NCI-H524 treated with DMSO at 0.1 percent for 48 hours (cell line): ENCODE measurements around the gene NIF3L1.

Source experiments
- DNase-seq: peaks from one replicate; lab custom pipeline; 2025; lab: John Stamatoyannopoulos, UW

NIF3L1 gene, protein sequence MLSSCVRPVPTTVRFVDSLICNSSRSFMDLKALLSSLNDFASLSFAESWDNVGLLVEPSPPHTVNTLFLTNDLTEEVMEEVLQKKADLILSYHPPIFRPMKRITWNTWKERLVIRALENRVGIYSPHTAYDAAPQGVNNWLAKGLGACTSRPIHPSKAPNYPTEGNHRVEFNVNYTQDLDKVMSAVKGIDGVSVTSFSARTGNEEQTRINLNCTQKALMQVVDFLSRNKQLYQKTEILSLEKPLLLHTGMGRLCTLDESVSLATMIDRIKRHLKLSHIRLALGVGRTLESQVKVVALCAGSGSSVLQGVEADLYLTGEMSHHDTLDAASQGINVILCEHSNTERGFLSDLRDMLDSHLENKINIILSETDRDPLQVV

DNA sequence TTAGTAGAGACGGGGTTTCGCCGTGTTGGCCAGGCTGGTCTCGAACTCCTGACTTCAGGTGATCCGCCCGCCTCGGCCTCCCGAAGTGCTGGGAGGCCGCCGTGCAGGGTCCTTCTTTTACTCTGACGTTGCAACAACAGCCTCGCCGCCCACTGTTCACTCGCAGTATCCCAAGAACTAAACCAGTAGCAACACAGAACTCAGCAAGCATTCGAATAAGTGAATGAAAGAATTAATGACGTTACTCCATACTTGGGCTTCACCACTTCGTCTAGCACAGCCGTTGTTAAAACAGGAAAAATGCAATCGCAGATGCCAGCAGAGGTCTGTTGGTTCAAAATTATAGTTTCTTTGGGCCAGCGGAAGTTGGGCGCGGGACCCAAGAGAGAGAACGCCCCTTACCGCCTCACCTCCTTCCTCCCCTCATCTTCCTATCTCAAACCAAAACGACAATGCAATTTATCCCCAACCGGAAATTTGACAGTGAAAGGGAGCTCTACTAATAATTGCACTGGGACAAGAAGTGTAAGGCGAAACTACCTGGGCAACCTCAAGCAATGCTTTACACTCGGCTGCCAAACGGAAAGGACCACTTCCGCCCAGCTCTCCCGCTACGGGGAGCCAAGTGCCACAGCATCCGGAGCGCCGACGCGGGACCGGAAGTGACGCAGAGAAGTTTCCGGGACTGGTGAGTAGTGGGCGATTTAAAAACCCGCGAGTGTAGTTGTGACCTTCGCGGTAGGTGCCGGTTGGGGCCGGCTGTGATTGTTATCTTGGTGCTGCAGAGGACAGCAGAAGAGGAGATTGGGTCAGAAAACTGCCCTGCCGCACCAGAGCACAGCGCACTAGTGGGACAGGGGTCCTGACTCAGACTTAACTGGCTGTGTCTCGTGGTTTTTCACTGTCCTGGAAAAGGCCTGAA, at the start of gene NIF3L1, which contains the start of gene PPIL3:
Gene NIF3L1 (plus strand): TSS at position 668 of the 922 bp plus-strand sequence. CDS start 2,573 bp downstream, outside the sequence.
Gene PPIL3 (minus strand): TSS at position 374 of the 922 bp plus-strand sequence. CDS start 1,462 bp downstream, outside the sequence.
- peak; percentile 90 for DNase-seq

DNA sequence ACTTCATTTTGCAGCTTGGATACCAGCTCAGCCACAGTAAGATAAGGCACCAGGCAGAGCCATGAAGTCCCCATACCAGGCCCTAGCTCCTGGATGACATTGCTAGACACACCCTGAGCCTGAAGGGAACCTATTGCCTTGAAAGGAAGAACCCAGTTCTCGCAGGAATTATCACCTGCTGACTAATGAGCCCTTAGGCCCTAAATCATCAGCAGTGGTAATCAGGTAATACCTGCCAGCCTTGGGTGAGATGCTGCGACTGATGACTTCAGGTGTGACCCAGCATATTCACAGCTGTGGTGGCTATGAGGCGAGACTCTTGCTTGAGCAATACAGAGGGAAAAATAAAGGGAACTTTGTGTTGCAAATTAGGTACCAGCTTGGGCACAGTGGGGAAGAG, 49.7 kb upstream of the NIF3L1 start:
- no peak for DNase-seq

DNA sequence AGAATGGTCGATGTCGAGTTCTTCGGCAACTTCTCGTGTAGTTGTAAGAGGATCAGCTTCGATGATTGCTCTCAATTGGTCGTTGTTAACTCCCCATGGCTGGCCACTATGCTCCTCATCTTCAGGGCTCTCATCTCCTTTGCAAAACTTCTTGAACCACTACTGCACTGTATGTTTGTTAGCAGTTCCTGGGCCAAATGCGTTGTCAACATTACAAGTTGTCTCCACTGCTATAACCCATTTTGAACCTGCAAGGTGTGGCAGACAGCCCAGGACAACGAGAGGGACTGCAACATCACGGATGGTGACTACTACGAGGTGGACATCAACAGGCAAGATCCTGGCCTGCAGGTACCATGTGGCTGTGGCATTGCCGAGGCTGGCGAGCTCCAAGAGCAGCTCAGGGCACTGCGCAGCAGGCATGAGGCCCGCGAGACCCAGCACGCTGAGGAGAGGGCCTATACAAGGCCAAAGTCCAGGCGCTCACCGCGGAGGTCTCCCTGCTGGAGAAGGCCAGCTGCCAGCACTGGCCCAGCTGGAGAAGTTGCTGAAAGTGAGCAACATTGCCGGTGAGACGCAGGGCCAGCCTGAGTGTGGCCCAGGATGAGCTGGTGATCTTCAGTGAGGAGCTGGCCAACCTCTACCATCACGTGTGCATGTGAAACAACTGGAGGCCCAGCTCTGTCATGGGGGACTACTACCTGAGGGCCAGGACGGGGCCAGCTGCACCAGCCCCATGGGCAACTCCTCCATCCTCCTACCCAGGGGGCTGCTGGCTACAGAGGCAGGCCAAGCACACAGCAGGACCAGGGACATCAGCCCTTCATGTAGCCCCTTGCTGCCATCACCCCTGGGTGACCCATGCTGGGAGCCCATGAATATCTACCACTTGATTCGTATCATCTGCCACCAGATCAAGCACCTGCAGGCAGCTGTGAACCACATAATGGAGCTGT, 44.9 kb upstream of the NIF3L1 start:
- no peak for DNase-seq

DNA sequence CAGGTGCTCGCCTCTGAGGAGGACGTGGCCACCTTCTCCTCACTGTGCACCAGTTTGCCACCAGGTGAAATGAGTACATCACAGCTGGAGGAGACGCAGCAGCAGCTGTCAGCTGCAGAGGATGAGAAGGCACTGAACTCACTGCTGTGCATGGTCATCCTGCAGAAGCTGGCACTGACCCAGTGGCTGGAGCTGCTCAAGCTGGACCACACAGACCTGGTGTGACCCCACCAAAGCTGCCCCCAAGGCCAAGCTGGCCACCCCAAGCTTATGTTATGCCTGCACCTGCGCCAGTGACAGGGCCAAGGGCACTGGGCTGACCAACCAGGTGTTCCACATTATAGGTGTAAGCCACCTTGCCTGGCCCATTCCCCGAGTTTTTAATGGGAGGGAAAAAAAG, 44.0 kb upstream of the NIF3L1 start:
- DNase-seq: no peak

DNA sequence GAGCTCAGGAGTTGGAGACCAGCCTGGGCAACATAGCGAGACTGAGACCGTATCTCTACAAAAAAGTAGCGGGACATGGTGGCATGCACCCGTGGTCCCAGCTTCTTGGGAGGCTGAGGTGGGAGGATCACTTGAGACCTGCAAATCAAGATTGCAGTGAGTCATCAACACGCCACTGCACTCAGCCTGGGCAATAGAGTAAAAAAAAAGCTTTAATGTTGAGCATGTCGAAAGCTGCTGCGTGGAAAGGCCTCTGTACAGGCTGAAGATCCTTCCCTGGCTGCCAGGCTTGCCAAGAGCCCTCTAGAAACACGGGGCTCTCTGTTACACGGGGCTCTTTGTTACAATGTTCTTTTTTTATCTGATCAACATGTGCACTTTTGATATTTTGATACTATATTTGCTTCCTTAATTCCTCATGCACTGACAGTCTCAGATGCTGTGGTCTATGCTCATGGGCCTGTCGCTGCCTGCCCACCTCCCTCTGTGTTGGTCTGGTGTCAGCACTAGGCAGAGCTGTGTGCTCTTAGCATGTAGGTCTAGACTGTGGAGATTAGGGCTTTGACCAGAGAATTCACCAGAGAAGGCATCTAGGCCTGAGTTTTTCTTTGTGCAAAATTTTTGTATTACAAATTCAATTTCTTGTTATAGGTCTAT, 43.4 kb upstream of the NIF3L1 start:
- no peak for DNase-seq

DNA sequence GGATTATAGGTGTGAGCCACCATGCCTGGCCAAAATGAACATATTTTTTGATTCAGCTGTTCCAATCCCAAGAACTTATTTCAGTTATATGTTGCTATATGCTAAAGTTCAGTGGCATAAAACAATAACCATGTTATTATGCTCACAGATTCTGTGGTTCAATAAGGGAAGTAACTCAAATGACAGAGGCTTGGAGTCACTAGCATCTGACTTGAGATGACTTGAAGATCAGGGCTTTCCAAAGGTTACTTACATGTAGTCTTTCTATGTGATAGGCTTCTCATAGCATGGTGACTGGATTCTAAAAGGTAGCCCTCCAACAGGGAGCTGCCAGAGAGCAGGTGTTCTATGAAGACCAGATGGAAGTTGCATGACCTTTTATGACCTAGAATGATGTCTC, 41.9 kb upstream of the NIF3L1 start:
- DNase-seq: no peak

DNA sequence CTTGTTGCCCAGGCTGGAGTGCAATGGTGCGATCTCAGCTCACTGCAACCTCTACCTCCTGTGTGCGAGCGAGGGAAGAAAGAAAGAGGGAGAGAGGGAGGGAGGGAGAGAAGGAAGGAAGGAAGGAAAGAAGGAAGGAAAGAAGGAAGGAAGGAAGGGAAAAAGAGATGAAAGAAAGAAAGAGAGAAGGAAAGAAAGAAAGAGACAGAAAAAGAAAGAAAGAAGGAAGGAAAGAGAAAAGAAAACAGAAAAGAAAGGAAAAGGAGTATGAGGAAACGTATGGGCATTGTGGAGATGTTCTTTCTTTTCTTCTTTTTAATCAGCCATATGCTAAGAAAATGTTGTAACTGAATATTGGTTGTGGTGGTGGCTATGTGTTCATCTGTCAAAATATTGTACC, 41.2 kb upstream of the NIF3L1 start:
- no peak for DNase-seq

DNA sequence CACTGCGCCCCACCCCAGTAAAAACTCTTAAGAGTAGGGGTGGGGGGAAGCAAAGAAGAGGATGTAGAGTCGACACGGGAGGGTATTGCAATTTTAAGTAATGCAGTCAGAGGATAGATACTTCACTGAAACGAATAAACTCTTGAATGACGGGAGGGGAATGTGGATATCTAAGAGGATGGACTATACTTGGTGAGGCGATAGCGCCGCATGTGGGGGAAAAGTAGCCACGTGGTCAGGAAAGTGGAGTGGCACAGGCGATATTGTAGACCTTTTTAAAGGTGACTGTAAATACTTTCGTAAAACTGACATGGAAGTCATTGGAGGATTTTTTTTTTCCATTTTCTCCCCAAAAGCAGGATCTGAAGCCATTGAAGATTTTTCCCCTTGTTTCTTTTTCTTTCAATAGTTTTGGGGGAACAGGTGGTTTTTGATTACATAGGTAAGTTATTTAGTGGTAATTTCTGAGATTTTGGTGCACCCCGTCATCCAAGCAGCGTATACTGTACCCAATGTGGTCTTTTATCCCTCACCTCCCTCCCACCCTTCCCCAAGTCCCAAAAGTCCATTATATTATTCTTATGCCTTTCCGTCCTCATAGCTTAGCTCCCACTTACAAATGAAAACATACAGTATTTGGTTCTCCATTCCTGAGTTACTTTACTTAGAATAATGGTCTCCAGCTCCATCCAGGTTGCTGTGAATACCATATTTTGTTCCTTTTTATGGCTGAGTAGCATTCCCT, 38.5 kb upstream of the NIF3L1 start:
- no peak for DNase-seq

DNA sequence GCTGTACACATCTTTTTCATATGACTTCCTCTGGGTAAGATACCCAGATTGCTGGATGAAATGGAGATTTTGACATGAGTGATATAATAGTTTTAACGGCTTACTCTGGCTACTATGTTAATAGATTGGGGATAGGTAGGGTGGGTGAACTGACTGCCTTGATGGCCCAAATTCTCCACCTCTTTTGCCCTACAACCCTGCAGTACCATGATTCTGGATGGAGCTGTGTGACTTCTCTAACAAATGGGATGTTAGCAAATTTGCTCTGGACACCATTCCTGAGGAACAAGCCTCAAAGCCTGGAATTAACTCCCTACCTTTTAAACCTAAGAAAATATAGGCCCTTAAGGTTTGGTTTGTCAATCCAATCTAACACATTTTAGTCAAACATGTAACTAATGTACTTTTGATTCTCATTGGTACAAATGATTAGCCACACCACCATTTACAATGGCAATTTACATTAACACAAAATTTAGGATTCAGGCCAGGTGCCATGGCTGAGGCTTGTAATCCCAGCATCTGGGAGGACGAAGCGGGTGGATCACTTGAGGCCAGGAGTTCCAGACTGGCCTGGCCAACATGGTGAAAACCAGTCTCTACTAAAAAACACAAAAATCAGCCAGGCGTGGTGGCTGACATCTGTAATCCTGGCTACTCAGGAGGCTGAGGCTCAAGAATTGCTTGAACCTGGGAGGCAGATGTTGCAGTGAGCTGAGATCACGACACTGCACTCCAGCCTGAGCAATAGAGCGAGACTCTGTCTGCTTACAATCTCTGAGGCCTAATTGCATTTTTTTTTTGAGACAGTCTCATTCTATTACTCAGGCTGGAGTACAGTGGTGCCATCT, 37.5 kb upstream of the NIF3L1 start:
- no peak for DNase-seq

DNA sequence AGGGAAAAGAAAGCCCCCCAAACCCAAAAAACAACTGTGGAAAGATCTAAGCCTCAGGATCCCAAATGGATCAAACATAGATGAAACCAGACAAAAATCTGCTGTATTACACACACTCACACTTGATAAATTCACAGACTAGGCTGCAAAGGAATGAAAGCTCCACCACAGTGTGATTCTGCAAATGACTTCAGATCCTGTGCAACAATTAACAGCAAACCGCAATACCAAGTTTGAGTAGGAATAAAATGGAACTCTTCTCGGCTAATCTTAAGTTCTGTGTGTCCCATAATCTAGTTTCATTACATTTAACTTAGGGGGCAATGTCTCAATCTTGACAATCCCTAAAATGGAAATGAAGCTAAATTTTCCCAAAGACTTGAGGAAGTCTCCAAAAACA, 36.6 kb upstream of the NIF3L1 start:
- no peak for DNase-seq

DNA sequence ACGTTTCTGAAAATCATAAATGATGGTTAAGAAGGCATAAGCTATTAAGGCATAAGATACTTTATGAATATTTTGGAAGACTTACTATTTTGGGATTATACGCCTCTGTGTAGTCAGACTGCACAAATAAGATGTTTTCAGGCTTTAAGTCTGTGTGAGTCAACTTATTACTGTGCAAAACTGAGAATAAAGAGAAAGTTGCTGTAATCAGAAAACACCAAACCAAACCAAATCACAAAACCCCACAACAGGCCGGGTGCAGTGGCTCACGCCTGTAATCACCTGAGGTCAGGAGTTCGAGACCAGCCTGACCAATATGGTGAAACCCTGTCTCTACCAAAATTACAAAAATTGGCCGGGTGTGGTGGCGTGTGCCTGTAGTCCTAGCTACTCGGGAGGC, 32.4 kb upstream of the NIF3L1 start:
- DNase-seq: no peak

DNA sequence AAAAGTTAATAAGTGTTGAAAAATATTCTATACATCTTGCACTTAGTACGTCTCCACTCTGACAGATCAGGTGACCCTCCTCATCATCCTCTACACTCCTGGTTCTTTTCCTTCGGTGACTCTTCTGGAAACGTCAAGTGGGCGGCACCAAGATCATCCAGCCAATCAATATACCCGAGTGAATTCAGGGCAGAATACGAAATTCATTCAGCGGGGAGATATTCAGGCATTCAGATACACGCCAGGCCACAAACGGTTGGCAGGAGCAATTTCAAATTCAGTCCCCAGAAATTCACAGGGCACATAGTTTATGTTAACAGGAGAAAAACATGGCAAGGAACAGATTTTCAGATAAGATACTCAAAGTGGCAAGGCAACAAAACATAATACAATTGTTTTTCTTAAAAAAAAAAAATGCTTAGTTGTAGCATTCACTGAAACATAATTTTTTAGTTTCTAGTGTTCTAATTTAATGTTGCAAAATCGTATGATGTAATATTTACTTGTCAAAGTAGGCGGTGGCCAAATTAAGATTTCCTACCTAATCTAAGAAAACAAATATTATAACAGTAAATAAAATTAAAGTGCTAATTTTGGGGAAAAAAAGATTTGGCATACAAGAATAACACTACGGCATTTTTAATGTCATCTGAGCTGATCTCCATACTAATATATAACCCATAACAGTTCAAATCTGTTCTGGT, 28.9 kb upstream of the NIF3L1 start:
- no peak for DNase-seq

DNA sequence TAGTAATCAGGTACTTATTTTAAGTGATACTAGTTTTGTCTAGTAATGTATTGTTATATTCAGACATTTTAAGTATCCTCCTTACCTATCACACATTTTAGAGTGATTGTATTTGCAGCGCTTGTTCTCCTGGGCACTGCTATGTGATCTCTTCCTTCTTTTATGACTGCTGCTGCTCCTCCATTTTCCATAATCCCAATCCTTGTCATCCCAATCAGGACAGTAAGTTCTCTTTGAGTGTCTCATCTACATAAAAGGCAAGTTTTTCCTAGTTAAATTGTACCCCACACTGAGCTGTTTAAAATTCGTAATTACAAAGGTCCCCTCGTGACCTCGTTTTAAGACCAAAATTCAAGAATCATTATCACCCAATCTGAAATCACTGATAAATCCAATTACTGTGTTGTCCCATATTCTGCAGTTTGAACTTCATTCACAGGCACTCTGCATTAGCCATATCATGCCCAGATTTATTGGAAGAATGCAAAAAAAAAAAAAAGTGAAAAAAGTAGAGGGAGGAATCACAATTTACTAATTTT, 27.5 kb upstream of the NIF3L1 start:
- DNase-seq: no peak

DNA sequence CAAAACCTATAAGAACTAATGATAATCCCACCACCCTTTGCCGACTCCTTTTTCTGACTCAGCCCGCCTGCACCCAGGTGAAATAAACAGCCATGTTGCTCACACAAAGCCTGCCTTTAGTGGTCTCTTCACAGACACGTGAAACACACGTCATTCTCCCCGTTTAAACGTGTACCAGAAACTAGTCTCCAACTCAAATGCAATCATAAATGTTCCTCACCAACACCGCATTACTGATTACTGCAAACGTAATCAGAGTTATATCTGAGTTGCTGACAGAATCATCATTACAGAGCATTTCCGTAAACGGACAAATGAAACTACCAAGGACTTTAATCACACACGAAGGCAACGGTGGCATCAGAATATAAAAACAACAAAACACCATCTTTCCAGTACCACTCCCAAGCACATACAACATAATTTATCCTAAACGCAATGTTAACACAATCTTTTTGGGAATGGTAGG, 26.6 kb upstream of the NIF3L1 start:
- DNase-seq: no peak

DNA sequence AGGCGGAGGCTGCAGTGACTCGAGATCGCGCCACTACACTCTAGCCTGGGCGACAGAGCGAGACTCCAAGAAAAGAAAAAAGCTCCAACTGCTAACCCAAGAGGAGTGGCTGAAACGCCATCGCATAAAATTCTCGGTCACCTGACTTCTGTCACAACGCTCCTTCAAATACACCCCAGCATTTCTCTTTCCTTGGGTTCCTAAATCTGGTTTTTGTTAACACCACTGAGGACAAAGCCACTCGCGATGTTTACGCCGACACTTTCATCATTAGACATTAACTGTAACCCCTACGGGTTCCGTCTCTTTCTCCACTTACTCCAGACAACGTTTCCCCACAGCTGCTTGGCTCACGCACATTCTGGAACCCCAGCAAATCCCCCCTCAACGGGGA, 25.4 kb upstream of the NIF3L1 start:
- DNase-seq: no peak

DNA sequence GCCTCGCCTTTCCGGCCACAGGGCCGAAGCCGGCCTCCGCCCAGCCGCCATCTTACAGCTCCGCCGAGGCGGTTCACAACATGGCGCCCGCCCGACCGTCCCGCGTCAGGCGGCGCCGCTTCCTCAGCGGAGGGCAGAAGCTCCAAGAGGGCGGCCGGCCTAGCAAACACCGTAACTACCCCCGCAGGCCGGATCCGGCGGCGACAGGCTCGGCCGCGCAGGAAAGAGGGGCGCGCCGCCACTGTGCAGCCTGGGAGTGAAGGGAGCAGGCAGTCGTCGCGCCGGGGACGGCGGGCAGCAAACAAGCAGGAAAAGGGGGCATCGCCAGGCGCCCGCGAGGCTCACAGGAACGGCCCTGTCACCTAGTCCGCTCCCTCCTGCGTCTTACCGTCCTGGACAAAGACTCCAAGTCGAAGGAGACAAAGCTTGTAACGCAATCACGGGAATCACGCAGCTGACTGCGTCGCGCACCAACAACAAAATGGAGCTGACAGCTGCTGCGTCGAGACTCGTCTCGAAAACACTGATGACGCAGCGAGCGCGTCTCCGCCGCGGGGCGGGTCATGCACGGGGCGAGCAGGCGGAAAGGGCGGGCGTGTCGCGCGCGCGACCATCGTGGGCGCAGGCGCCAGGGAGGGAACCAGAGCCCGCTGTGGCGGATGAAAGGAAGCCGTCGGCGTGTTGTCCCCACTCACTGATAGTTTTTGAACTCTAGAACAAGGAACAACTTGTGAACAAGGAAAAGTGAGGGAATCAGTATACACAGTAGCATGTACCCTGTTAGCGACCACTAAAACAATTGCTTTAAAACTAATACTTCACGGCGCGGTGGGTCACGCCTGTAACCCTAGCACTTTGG, 24.8 kb upstream of the NIF3L1 start, which contains the start of gene CLK1:
Gene CLK1 (minus strand): TSS at position 483 of the 859 bp plus-strand sequence. CDS start 2,796 bp downstream, outside the sequence.
- DNase-seq: peak; percentile 71

DNA sequence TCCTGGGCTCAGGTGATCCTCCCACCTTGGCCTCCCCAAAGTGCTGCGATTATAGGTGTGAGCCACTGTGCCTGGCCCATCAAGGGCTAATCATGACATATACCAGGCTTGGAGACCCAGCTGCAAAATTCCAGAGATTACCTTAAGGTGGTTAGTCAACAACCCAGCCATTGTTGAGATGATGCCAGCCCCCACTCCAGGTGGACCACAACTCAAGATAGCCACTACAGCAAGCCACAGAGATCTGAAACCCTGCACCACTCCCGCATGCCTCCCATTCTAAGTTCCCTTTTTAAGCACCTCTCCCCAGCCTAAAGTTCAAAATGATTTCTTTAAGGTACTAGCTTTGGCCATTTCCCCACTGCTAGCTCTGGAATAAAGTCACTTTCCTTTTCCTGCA, 20.2 kb upstream of the NIF3L1 start:
- no peak for DNase-seq
